Endothelial cell of hepatic sinusoid (primary cell): ENCODE measurements around the gene PDE8A.

ENCODE experiments used
- in situ Hi-C: cut with HindIII; loops from 2 replicates; pipeline ENCODE4 v1.10.0; 2017; ENCODE audit warnings: low sequenced_read_pairs

Gene PDE8A

DNA sequence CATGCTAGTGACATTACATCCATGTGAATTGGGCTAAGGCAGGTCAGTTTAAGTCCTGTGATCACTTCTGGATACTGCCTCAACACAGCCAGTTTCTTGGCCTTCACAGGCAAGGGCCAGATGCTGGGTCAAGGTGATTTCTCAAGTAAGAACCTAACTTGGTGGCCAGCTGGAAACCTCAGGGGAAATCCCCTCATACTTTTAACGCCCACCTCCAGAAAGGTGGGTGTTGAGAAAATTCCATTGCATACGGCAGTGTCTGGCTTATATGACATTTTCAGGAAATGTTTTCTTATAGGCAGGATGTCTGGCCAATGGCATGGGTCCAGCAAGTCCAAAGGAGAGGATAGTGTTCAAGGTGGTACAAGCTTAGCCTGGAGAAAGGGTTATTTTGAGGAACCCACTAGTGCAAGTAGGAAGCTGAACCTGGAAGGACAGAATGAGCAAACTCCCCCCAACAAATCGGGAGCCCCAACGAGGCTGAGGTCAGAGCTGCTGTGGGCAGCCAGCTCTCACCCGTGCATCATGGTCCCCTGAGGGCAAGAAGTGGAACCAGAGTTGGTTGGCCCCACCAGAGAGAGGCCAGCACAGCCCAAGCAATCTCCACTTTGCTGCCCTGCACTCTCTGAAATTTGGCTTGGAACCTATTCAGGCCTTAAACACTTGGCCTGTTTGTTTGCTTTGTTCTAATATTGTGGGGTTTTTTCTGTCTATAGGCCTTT is 135.4 kb downstream of the PDE8A start:
- in situ Hi-C loops, result no loop called here

DNA sequence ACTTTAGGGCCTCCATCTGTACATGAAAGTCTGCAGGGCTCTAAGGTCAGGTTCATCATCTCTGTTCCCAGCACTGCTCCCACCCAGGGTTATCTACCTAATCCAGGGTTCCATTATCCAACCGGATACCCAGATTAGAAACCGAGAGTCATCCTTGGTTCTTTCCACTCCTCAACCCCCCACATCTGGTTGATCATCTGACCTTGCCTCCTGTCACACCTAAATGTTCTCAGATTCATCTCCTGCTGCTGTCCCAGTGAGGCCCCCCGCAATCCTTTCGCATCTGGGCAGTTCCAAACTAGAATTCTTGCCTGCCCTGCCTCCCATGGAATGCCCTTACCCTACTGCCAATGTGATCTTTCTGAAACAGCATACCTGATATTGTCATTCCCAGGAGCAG is 136.5 kb downstream of the PDE8A start:
- in situ Hi-C loops, result no loop called here

DNA sequence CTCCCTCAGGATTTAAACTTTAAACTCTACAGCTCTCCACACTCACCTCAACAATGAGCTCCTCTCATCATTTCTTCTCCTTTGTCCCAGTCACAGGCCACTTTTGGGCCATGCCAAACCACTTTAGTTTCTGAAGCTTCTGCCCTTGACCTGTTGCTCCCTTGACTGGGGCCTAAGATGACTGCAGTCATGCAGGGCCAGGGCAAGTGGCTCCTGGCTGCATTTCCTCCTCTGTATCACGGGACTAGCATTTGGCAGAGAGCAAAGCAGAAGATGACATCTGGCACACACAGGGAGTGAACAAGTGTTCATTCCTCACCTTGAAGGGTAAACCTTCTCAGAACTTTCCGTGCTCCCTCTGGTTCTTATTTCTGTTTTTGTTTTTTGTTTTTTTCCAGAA is 136.9 kb downstream of the PDE8A start:
- in situ Hi-C loops, result no loop called here

DNA sequence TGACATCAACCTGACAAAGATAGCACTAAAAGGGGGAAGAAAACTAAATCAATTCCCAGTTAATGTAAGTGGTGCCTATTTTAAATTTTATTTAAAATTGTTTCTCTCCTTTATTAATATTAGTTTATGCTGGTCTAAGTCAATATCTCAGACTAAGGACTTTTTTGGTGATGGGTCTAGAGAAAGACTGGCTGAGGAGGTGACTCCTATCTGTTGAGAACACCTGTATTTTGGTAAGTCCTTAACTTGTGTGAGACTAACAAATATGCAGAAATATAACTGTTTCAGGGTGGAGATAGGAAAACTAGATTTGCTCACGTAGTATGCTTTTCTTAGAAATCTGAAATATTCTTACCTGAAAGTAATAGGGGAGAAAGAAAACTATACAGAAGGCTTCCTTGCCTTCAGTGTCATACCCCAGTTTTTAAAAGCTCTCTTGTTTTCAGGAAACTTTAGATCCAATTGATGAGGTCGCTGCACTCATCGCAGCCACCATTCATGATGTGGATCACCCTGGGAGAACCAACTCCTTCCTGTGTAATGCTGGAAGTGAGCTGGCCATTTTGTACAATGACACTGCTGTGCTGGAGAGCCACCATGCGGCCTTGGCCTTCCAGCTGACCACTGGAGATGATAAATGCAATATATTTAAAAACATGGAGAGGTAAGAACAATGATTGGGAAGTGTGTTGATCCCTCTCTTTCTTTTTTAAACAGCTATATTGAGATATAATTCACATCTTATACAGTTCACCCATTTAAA is 138.9 kb downstream of the PDE8A start:
- in situ Hi-C loops, result no loop called here

DNA sequence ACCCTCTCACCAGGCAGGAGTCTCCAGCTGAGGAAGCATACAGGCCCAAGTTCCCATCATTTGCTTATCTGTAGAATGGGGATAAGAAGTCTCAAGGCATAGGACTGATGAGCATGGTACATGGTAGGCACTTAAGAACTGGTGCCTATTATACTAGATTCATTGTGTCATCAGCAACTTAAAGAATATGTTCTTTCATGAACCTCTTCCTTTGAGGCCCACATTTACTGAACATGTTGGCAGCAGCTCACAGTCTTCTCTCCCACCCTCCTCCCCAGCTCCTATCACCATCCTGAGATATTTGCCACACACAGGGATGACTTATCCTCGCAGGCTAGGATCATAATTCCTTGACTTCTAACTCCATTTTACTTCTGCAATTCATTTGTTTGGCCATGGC is 142.5 kb downstream of the PDE8A start:
- in situ Hi-C loops, result no loop called here

DNA sequence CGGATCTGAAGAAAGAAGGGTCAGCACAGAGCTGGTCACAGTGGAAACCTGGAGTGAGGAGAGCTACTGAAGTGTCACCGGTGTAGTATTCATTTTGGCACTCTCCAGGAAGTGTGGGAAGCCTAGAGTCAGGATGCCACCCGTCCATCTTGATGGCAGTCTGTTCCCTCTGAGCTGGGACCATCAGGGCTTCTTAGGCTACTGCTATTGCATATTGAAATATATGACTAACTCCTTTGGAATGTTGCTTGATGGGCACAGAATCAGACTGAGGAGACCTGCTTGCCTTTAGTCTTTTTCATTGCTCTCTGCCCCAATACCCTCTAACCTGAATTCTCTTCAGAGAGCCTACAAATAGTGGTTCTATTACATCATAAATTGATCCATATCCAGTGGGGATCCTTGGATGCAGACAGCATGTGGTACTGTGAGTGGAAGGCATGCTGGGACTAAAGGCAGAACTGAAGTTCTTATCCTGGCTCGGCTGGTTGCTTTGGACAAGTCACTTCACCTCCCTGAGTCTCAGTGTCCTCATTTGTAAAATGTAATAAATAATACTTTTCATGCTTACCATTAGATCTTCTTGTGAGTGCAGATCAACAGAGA is 143.5 kb downstream of the PDE8A start:
- in situ Hi-C loops, result loop anchor here (25.0 kb wide), 1 partner anchor 288 kb away; no protein-coding TSS in a partner anchor

DNA sequence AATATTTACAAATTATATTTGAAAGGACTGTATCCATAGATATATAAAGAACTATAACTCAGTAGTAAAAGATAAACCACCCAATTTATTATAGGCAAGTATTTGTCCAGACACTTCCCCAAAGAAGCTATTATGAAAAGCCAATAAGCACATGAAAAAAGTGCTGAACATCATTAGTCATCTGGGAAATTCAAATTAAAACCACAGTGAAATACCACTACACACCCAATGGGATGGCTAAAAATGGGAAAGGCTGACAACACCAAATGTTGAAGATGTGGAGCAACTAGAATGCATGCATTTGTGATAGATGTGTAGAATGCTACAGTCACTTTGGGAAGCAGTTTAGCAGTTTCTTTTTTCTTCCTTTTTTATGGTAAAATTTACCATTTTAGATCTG is 147.0 kb downstream of the PDE8A start:
- in situ Hi-C loops, result loop anchor here (25.0 kb wide), 1 partner anchor 291 kb away; no protein-coding TSS in a partner anchor

DNA sequence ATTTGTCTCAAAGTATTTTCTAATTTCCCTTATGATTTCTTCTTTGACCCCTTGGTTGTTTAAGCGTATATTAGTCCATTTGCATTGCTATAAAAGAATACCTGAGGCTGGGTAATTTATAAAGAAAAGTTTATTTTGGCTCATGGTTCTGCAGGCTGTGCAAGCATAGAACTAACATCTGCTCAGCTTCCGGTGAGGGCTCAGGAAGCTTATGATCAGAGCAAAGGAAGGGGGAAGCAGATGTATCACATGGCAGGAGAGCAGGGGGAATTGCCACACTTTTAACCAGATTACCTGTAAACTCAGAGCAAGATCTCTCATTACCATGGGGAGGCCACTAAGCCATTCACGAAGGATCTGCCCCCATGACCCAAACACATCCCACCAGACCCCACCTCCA is 148.2 kb downstream of the PDE8A start:
- in situ Hi-C loops, result loop anchor here (25.0 kb wide), 1 partner anchor 293 kb away; no protein-coding TSS in a partner anchor

DNA sequence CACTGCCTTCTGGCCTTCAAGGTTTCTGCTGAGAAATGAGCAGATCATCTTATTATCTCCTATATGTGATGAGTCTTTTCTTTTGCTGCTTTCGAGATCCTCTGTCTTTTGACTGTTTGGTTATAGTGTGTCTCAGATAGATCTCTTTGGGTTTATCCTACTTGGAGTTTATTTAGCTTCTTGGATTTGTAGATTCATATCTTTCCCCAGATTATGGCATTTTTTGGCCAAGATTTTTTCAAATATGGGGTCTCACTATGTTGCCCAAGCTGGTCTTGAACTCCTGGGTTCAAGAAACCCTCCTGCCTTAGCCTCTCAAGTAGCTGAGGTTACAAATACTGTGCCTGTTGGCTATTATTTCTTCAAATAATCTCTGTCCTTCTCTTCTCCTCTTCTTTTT is 150.3 kb downstream of the PDE8A start:
- in situ Hi-C loops, result loop anchor here (25.0 kb wide), 1 partner anchor 295 kb away; no protein-coding TSS in a partner anchor

DNA sequence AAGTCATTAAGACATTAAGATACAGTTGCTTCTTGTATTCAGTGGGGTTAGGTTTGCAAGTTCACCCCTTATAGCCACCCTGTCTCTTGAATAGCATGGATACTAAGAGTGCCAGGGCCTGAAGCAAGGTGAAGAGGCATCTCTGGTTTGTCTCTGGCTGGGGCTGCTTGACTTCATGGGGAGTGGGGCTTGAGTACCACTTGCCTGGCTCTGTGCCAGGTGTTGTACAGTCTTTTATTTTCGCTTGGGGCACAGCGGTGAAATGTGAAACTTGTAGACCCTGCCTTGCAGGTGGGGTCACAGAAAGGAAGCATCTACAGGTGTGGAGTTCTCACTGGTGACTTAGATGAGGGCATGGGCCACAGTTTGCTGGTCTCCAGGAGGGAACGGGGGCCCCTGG is 152.1 kb downstream of the PDE8A start:
- in situ Hi-C loops, result loop anchor here (25.0 kb wide), 1 partner anchor 296 kb away; no protein-coding TSS in a partner anchor

DNA sequence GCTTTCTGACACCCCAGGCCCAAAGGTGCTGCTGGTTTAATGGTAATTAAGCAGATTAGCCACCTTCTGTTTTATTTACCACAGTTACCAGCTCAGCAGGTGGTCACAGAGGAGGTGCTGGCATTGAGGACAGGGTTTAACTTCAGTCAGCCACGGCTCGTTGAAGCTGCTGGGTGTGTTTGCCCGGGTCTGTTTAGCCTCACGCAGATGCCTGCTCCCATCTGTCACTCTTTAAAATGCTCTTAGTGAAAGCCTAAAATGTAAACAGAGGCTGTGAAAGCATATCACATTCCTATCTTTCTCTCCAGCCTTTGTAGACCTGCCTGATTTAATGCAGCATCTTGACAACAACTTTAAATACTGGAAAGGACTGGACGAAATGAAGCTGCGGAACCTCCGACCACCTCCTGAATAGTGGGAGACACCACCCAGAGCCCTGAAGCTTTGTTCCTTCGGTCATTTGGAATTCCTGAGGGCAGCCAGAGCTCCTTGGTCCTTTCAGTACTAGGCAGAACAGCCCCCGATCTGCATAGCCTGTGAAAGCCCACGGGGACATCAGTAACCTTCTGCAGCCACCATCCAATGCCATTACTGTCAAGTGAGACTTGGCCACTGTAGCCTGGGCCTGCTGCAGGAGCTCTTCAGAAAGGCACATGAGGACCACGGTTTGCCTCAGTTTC is 156.0 kb downstream of the PDE8A start:
- in situ Hi-C loops, result loop anchor here (25.0 kb wide), 1 partner anchor 300 kb away; no protein-coding TSS in a partner anchor

DNA sequence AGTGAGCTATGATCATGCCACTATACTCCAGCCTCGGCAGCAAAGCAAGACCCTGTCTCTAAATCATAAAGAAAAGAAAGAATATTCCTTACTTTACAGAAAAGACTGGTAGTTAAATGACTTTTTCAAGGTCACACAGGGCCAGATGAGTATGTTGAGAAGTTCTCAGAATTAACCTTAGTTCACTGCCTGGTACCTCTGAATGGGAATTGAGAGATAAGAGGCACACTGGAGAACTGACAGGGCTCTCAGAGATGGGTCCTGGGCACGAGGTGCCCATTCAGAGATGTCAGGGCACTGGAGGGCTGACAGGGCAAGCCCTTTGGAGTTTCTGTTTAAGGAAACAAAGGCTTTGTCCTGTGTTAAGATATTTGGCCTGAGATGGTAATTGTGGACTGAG is 157.7 kb downstream of the PDE8A start:
- in situ Hi-C loops, result loop anchor here (25.0 kb wide), 1 partner anchor 302 kb away; no protein-coding TSS in a partner anchor

DNA sequence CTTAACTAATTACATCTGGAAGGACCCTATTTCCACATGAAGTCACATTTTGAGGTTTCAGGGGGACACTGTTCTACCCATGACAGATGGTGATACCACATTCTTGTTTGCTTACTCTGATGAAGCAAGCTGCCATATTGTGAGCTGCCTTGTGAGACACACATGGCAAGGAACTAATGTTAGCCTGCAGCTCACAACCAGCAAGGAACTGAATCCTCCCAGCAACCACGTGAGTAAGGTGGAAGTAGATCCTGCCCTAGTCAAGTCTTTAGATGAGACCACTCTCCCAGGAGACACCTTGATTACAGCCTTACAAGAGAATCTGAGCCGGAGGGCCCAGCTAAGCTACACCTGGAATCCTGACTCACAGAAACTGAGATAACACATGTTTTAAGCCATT is 160.1 kb downstream of the PDE8A start:
- in situ Hi-C loops, result loop anchor here (25.0 kb wide), 1 partner anchor 304 kb away; no protein-coding TSS in a partner anchor

DNA sequence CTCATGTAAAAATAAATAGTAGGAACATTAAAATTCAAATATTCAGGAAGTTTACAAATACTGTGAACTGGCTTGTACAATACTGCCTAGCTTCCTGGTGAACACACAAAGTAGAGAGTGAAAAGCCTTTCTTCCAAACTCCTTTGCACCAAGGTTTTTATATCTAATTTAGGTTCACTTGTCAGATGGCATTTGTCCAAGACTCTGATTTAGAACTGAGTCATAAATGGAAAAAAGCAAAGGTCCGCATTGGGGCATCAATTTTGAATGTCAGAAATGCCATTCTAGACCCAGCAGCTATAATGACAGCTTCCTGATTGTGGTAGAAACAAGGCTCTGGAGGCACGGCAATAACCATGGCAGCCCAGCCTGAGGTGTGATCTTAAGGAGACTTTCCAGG is 160.7 kb downstream of the PDE8A start:
- in situ Hi-C loops, result loop anchor here (25.0 kb wide), 1 partner anchor 305 kb away; no protein-coding TSS in a partner anchor

DNA sequence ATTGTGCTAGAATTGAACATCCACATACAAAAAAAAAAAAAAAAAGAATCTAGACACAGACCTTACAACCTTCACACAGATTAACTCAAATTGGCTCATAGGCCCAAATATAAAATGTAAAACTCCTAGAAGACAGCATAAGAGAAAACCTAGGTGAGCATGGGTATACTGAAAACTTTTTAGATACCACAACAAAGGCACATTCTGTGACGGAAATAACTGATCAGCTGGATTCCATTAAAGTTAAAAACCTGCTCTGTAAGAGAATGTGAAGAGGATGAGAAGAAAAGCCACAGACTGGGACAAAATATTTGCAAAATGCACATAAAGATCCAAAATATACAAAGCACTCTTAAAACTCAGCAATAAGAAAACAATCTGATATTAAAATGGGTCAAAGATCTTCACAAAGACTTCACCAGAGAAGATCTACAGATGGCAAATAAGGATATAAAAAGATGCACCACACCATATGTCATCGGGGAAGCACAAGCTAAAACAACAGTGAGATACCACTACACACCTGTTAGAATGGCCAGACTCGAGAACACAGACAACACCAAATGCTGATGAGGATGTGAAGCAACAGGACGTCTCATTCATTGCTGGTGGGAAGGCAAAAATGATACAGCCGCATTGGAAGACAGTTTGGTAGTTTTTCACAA is 167.9 kb downstream of the PDE8A start:
- in situ Hi-C loops, result loop anchor here (25.0 kb wide), 1 partner anchor 312 kb away; no protein-coding TSS in a partner anchor

DNA sequence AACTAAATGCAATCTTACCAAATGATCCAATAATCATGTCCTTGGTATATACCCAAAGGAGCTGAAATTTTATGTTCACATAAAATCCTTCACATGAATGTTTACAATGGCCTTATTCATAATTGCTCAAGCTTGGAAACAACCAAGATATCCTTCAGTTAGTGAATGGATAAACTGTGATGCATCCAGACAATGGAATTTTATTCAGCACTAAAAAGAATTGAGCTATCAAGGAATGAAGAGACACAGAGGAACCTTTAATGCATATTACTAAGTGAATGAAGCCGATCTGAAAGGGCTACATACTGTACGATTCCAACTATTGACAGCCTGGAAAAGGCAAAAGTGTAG is 168.4 kb downstream of the PDE8A start:
- in situ Hi-C loops, result no loop called here

DNA sequence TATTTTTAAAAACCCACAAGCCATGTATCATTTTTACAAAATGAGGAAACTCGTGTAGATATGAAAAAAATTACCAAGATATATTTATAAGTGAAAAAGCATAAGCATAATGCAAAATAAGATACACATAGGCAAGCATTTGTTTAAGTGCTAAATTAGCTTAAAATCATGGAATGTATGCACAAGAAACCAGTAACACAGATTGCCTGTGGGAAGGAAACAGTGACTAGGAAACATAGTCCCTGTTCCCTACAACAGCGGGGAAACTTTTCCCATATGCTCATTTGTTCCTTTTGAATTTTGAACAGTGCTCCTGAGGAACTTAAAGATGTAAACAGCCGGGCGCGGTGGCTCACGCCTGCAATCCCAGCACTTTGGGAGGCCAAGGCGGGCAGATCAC is 169.5 kb downstream of the PDE8A start:
- in situ Hi-C loops, result no loop called here

DNA sequence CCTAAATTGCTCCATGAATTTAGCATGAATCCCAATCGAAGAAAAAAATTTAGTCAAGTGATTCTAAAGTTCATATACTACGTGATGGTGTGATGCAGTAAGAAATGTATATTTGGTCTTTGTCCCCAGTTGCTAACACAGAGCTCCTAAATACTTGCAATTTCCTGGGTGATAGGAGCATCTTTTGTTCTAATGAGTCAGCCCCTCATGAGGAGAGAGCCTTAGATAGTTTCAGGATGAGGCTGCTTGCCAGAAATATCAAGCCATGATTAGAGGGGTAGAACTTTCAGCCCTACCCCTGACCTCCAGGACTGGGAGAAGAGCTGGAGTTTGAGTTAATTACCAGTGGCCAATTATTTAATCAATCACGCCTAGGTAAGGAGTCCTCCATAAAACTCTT is 170.2 kb downstream of the PDE8A start:
- in situ Hi-C loops, result no loop called here

DNA sequence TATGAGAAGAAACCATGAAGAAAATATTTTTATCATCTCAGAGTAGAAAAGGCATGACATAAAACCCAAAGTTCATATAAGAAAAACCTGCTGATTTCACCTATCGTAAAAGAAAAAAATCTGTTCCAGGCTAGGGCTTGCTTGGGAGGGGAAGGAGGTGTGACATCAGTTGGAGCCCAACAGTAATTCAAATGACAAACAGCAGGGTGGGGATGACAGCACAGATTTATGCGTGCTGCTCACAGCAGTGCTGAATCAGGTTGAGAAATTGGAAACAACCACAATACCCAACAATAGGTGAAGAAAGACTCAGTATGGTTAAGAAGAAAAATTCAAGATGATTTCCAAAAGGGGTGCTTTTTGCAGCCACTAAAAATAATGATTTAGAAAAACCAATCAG is 172.4 kb downstream of the PDE8A start:
- in situ Hi-C loops, result no loop called here

DNA sequence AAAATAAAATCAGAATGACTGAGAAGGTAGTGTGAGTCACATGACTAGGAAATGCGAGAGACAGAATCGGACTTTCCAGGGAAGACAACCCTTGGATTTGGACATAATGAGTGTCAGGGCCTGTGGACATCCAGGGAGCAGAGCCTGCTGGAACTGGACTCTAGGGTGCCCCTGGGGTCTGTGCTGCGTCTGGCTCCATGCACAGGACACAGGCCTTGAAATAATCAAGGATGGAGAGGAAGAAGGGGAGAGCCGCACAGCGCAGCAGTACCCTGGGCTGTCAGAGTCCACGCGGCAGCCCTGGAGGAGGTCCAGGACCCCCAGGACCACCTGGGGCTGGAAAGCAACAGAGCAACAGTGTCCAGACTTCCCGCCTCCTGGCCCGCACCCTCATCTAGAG is 173.7 kb downstream of the PDE8A start:
- in situ Hi-C loops, result no loop called here
